Cardiac muscle cell (in vitro differentiated cells and primary cell): Measurements from ENCODE around the gene ANKS1A. TPM values are rescaled to one million over a fixed set of nuclear protein-coding genes. Genes with fewer than 3 reads are reported as not detected.
"Not testable (repeated sequence)": the region's sequence is repeated elsewhere in the genome, so short reads cannot be mapped to it uniquely, and the experiment has no call there.

Source experiments
- DNase-seq, 2 donors: peaks; one replicate each; pipeline versions ENCODE4 v3.0.0 to v3.0.0-alpha.2; 2010 to 2017; ENCODE audit warnings: low read depth in 1 of 2, low spot score in 1 of 2
- H3K27ac ChIP-seq: fragments of 200-600 bp; sonication (generic); 2 replicates; pipeline ENCODE4 v1.5.1; 2016
- H3K27me3 ChIP-seq: fragments of 200-600 bp; sonication (generic); 2 replicates; pipeline ENCODE4 v1.6.0; 2016; ENCODE audit warnings: control low read depth
- H3K36me3 ChIP-seq: fragments of 200-600 bp; sonication (generic); 2 replicates; pipeline ENCODE4 v1.5.1; 2016; ENCODE audit warnings: control low read depth
- H3K4me1 ChIP-seq: fragments of 200-600 bp; sonication (generic); 2 replicates; pipeline ENCODE4 v1.8.1; 2017; ENCODE audit warnings: low read depth, mild to moderate bottlenecking, mixed run types
- H3K4me3 ChIP-seq: fragments of 200-600 bp; sonication (generic); 2 replicates; pipeline ENCODE4 v1.5.1; 2016; ENCODE audit warnings: mild to moderate bottlenecking
- H3K9me3 ChIP-seq: fragments of 200-600 bp; sonication (generic); 2 replicates; pipeline ENCODE4 v1.5.1; 2017; ENCODE audit warnings: low read depth, mild to moderate bottlenecking, control low read depth
- CTCF ChIP-seq: IDR thresholded peaks from 2 replicates; pipeline ENCODE4 v1.5.1; 2012; ENCODE audit warnings: low read depth, mild to moderate bottlenecking, low read length
- polyA plus RNA-seq: library from polyadenylated mRNA; unstranded; fragments of >200 nt; fragmentation: Nextera tagmentation; extraction: Ambion mirVana; gene quantifications from 2 replicates; pipeline ENCODE4 v1.2.1, GENCODE V29; 2016
- total RNA-seq: library from RNA; depleted of rRNA; stranded (reverse); fragments of >200 nt; gene quantifications from 2 replicates; pipeline ENCODE4 v1.2.3, GENCODE V29; 2016

ANKS1A gene
- total and polyA plus RNA-seq, 2 experiments from 2014 or later, result 11.3 to 27.2 TPM

GRCh38 chr6:35003886-35004530, 115.0 kb downstream of the ANKS1A start:
- not testable (repeated sequence) for DNase-seq, H3K27ac ChIP-seq, H3K4me3 ChIP-seq, H3K36me3 ChIP-seq, H3K4me1 ChIP-seq, H3K27me3 ChIP-seq, H3K9me3 ChIP-seq

- Histone ChIP-seq H3K27ac (no peak overlapping the region), H3K4me1 (peaks cover 10% of the 10 kb centered on the region), H3K36me3 (no peaks in the 10 kb centered on the region), H3K27me3 (no peaks in the 10 kb centered on the region), H3K4me3 (no peak overlapping the region), H3K9me3 (no peaks in the 10 kb centered on the region)
- no peak for TF ChIP-seq CTCF
- no peak for DNase-seq
Measured at GRCh38 chr6:35007016-35007415, 118.0 kb downstream of the ANKS1A start.

- Histone ChIP-seq H3K4me1 (peaks cover 13% of the 10 kb centered on the region), H3K27me3 (no peaks in the 10 kb centered on the region), H3K36me3 (no peaks in the 10 kb centered on the region), H3K4me3 (no peak overlapping the region), H3K9me3 (no peaks in the 10 kb centered on the region), H3K27ac (no peak overlapping the region)
- no peak for DNase-seq
- no peak for TF ChIP-seq CTCF
Measured at GRCh38 chr6:35008858-35009257, 119.8 kb downstream of the ANKS1A start.

- no peaks in the 10 kb centered on the region for H3K36me3 ChIP-seq
- no peaks in the 10 kb centered on the region for H3K9me3 ChIP-seq
- no peak for DNase-seq
- no peak overlapping the region for H3K27ac ChIP-seq
- TF ChIP-seq CTCF, result no peak
- peaks cover 15% of the 10 kb centered on the region for H3K4me1 ChIP-seq
- no peak overlapping the region for H3K4me3 ChIP-seq
- no peaks in the 10 kb centered on the region for H3K27me3 ChIP-seq
Measured at GRCh38 chr6:35011096-35012041, 122.3 kb downstream of the ANKS1A start.

- Histone ChIP-seq H3K27ac (no peak overlapping the region), H3K4me1 (peaks cover 37% of the 10 kb centered on the region)
- no peak for DNase-seq
Measured at GRCh38 chr6:35013701-35014100, 124.6 kb downstream of the ANKS1A start.

More at GRCh38 chr6:35013701-35014100, 124.6 kb downstream of the ANKS1A start:
- no peaks in the 10 kb centered on the region for H3K27me3 ChIP-seq
- H3K4me3 ChIP-seq, result no peak overlapping the region
- no peaks in the 10 kb centered on the region for H3K9me3 ChIP-seq
- no peak for TF ChIP-seq CTCF
- H3K36me3 ChIP-seq, result no peaks in the 10 kb centered on the region
